H54 (cell line): ENCODE measurements around the gene EPHA2.

Source experiments
- DNase-seq: peaks from one replicate; pipeline ENCODE4 v3.0.0; 2011; ENCODE audit warnings: low spot score, mixed read lengths; ENCODE audit not compliant: insufficient read length
- FAIRE-seq: peaks from 3 replicates; lab custom pipeline; 2011; peaks lifted over from hg19 to GRCh38; lab: Jason Lieb, UNC
- POLR2A ChIP-seq: IDR thresholded peaks from 2 replicates; pipeline ENCODE4 v1.6.1; 2011; ENCODE audit warnings: low read depth, mild to moderate bottlenecking, low read length

The EPHA2 gene

GRCh38 chr1:16134066-16134801 is 21.6 kb downstream of the EPHA2 start:
- no peak for FAIRE-seq
- no peak for TF ChIP-seq POLR2A
- no peak for DNase-seq

GRCh38 chr1:16133007-16133961 is 22.6 kb downstream of the EPHA2 start:
- no peak for TF ChIP-seq POLR2A
- FAIRE-seq (no peak), DNase-seq (no peak)

GRCh38 chr1:16132325-16132785 is 23.5 kb downstream of the EPHA2 start:
- FAIRE-seq = no peak
- no peak for TF ChIP-seq POLR2A
- no peak for DNase-seq

GRCh38 chr1:16131636-16132324 is 24.1 kb downstream of the EPHA2 start:
- FAIRE-seq = no peak
- TF ChIP-seq POLR2A = no peak
- DNase-seq = no peak

- DNase-seq (no peak), FAIRE-seq (no peak)
- no peak for TF ChIP-seq POLR2A
Observed at GRCh38 chr1:16130827-16131226, 25.0 kb downstream of the EPHA2 start.

- no peak for FAIRE-seq
- no peak for TF ChIP-seq POLR2A
- no peak for DNase-seq
Observed at GRCh38 chr1:16129921-16130543, 25.8 kb downstream of the EPHA2 start.

GRCh38 chr1:16129316-16129715 is 26.6 kb downstream of the EPHA2 start:
- no peak for DNase-seq
- no peak for FAIRE-seq
- no peak for TF ChIP-seq POLR2A

GRCh38 chr1:16128338-16128741 is 27.5 kb downstream of the EPHA2 start:
- TF ChIP-seq POLR2A = no peak
- FAIRE-seq (no peak), DNase-seq (no peak)

GRCh38 chr1:16127676-16128337 is 28.1 kb downstream of the EPHA2 start:
- FAIRE-seq (no peak), DNase-seq (no peak)
- TF ChIP-seq POLR2A = no peak

GRCh38 chr1:16126743-16127515 is 28.9 kb downstream of the EPHA2 start:
- no peak for FAIRE-seq
- no peak for TF ChIP-seq POLR2A
- no peak for DNase-seq

GRCh38 chr1:16126160-16126559 is 29.7 kb downstream of the EPHA2 start:
- FAIRE-seq (no peak), DNase-seq (no peak)
- TF ChIP-seq POLR2A = no peak

GRCh38 chr1:16125483-16125882 is 30.4 kb downstream of the EPHA2 start:
- FAIRE-seq = no peak
- no peak for DNase-seq
- no peak for TF ChIP-seq POLR2A

GRCh38 chr1:16125088-16125470 is 30.8 kb downstream of the EPHA2 start:
- TF ChIP-seq POLR2A = no peak
- no peak for FAIRE-seq
- no peak for DNase-seq
